Tibial nerve (tissue), 4 donors: Measurements from ENCODE around the gene BACE2.

ENCODE experiments used
- CTCF ChIP-seq, 5 experiments: fragments of 200-600 bp in 3 of 5; fragments of 450-650 bp in 2 of 5; sonication (generic) in 3 of 5; IDR thresholded peaks; one replicate each; pipeline ENCODE4 v1.5.1; 2016 to 2019; ENCODE audit warnings: antibody characterized with exemption in 5 of 5, mild to moderate bottlenecking in 3 of 5, moderate library complexity in 2 of 5
- EP300 ChIP-seq, 2 donors: sonication (generic); formaldehyde crosslinking; IDR thresholded peaks; one replicate each; pipeline ENCODE4 v1.6.1; 2017; ENCODE audit warnings: antibody characterized with exemption in 2 of 2, mild to moderate bottlenecking in 1 of 2
- POLR2A ChIP-seq, 2 donors: fragments of 450-650 bp; IDR thresholded peaks; one replicate each; pipeline ENCODE4 v1.6.1; 2017; ENCODE audit warnings: antibody characterized with exemption in 2 of 2, mild to moderate bottlenecking in 2 of 2, moderate library complexity in 2 of 2

- TF ChIP-seq CTCF (IDR thresholded peaks at IDR 0.05) = no peak
- no peak for TF ChIP-seq POLR2A (IDR thresholded peaks at IDR 0.05)
- no peak for TF ChIP-seq EP300 (IDR thresholded peaks at IDR 0.05)
Observed at GRCh38 chr21:41321908-41322495, 154.0 kb downstream of the BACE2 start.
